ENCODE data around the gene KRTAP10-8.

The KRTAP10-8 gene

DNA sequence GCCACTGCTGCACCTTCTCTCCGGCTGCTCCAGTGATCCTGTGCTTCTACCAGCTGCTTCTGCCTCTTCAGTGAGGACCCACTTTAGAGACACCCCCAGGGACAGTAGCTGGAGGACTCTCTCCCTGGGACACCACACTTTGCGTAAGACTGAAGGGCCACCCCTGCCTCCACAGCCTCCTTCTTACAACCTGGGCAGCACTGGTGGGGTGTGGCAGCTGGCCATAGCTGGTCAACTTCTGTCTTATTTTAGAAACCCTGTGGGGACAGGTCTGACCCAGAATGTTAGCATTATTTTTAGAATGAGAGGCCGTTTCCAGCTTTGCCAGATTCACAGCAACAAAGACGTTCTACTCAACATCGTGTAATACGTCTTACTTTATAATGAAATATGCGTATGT is 13.9 kb downstream of the KRTAP10-8 start:
- H3K36me3 ChIP-seq (ENCODE audit: control insufficient read depth in 2 of 2, insufficient read depth in 1 of 2, low read length in 2 of 2), result no peaks in the 10 kb centered on the region
- ChIA-PET CTCF (interaction anchor here (0.7 kb wide), 1 partner anchor 975 kb away, joined by 3 read pairs; no protein-coding TSS in a partner anchor), POLR2A (no interaction called here)

DNA sequence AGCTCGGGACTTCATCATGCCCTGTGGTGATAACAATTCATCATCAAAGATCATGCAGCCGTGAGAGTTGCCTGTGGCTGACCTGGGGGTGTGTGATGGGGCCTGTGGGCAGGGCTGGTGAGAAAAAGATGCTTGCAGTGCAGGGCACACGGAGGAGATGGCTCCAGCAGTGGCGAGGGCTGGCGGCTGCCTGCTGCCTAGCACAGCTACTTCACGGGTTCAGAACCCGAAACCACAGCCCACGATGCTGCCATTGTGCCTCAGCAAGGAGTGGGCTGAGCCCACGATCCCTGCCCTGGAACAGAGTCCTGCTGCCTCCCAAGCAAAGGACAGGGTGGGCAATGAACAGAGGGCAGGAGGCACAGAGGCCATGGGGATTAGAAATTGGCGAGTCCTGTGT is 14.4 kb downstream of the KRTAP10-8 start:
- H3K27ac ChIP-seq (ENCODE audit: extremely low read depth, low read depth, low read length), result no peak overlapping the region
- ChIA-PET POLR2A (no interaction called here), CTCF (interaction anchor here (0.7 kb wide), 1 partner anchor 974 kb away, joined by 3 read pairs; no protein-coding TSS in a partner anchor)
- H3K9me3 ChIP-seq (ENCODE audit: control insufficient read depth, insufficient read depth, low read depth, low read length), result no peaks in the 10 kb centered on the region
- H3K4me1 ChIP-seq (ENCODE audit: control insufficient read depth, insufficient read depth, low read length), result no peaks in the 10 kb centered on the region
- no peak overlapping the region for H3K4me3 ChIP-seq (ENCODE audit: low read depth, low read length)
- H3K36me3 ChIP-seq (ENCODE audit: control insufficient read depth in 2 of 2, insufficient read depth in 1 of 2, low read length in 2 of 2), result no peaks in the 10 kb centered on the region
- TF ChIP-seq, protein P1, sequence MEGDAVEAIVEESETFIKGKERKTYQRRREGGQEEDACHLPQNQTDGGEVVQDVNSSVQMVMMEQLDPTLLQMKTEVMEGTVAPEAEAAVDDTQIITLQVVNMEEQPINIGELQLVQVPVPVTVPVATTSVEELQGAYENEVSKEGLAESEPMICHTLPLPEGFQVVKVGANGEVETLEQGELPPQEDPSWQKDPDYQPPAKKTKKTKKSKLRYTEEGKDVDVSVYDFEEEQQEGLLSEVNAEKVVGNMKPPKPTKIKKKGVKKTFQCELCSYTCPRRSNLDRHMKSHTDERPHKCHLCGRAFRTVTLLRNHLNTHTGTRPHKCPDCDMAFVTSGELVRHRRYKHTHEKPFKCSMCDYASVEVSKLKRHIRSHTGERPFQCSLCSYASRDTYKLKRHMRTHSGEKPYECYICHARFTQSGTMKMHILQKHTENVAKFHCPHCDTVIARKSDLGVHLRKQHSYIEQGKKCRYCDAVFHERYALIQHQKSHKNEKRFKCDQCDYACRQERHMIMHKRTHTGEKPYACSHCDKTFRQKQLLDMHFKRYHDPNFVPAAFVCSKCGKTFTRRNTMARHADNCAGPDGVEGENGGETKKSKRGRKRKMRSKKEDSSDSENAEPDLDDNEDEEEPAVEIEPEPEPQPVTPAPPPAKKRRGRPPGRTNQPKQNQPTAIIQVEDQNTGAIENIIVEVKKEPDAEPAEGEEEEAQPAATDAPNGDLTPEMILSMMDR (tag by site-specific recombination; IDR thresholded peaks at IDR 0.05), result no peak
- TF ChIP-seq ZNF623 (tag by site-specific recombination; IDR thresholded peaks at IDR 0.05) (no peak), ZNF112 (tag by site-specific recombination; IDR thresholded peaks at IDR 0.05) (no peak), ZNF544 (tag by site-specific recombination; IDR thresholded peaks at IDR 0.05) (no peak), ZBTB1 (tag by site-specific recombination; IDR thresholded peaks at IDR 0.05) (no peak), ZNF521 (tag by site-specific recombination; IDR thresholded peaks at IDR 0.05) (no peak), ZNF558 (tag by site-specific recombination; IDR thresholded peaks at IDR 0.05) (no peak), SP2 (tag by site-specific recombination; IDR thresholded peaks at IDR 0.05) (no peak), GFI1B (tag by site-specific recombination; IDR thresholded peaks at IDR 0.05) (no peak), ZNF791 (tag by site-specific recombination; IDR thresholded peaks at IDR 0.05) (no peak), OSR2 (tag by site-specific recombination; IDR thresholded peaks at IDR 0.05) (no peak)
- TF ChIP-seq, protein P2, sequence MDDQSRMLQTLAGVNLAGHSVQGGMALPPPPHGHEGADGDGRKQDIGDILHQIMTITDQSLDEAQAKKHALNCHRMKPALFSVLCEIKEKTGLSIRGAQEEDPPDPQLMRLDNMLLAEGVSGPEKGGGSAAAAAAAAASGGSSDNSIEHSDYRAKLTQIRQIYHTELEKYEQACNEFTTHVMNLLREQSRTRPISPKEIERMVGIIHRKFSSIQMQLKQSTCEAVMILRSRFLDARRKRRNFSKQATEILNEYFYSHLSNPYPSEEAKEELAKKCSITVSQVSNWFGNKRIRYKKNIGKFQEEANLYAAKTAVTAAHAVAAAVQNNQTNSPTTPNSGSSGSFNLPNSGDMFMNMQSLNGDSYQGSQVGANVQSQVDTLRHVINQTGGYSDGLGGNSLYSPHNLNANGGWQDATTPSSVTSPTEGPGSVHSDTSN (CRISPR knock-in tag; IDR thresholded peaks at IDR 0.05), result no peak
- TF ChIP-seq, protein P3, sequence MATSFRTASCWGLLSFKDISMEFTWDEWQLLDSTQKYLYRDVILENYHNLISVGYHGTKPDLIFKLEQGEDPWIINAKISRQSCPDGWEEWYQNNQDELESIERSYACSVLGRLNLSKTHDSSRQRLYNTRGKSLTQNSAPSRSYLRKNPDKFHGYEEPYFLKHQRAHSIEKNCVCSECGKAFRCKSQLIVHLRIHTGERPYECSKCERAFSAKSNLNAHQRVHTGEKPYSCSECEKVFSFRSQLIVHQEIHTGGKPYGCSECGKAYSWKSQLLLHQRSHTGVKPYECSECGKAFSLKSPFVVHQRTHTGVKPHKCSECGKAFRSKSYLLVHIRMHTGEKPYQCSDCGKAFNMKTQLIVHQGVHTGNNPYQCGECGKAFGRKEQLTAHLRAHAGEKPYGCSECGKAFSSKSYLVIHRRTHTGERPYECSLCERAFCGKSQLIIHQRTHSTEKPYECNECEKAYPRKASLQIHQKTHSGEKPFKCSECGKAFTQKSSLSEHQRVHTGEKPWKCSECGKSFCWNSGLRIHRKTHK (tag by site-specific recombination; IDR thresholded peaks at IDR 0.05), result no peak

More for the DNA sequence above, 13.9 kb downstream of the KRTAP10-8 start:
- Histone ChIP-seq H3K4me1 (ENCODE audit: control insufficient read depth, insufficient read depth, low read length) (no peaks in the 10 kb centered on the region), H3K27ac (ENCODE audit: extremely low read depth, low read depth, low read length) (no peak overlapping the region), H3K4me3 (ENCODE audit: low read depth, low read length) (no peak overlapping the region), H3K9me3 (ENCODE audit: control insufficient read depth, insufficient read depth, low read depth, low read length) (no peaks in the 10 kb centered on the region)
- TF ChIP-seq ZNF184 (tag by site-specific recombination; IDR thresholded peaks at IDR 0.05), result no peak
- TF ChIP-seq, protein P4, sequence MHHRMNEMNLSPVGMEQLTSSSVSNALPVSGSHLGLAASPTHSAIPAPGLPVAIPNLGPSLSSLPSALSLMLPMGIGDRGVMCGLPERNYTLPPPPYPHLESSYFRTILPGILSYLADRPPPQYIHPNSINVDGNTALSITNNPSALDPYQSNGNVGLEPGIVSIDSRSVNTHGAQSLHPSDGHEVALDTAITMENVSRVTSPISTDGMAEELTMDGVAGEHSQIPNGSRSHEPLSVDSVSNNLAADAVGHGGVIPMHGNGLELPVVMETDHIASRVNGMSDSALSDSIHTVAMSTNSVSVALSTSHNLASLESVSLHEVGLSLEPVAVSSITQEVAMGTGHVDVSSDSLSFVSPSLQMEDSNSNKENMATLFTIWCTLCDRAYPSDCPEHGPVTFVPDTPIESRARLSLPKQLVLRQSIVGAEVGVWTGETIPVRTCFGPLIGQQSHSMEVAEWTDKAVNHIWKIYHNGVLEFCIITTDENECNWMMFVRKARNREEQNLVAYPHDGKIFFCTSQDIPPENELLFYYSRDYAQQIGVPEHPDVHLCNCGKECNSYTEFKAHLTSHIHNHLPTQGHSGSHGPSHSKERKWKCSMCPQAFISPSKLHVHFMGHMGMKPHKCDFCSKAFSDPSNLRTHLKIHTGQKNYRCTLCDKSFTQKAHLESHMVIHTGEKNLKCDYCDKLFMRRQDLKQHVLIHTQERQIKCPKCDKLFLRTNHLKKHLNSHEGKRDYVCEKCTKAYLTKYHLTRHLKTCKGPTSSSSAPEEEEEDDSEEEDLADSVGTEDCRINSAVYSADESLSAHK (tag by site-specific recombination; IDR thresholded peaks at IDR 0.05), result no peak
- TF ChIP-seq ZNF664 (tag by site-specific recombination; IDR thresholded peaks at IDR 0.05), result no peak
- no peak for TF ChIP-seq ZNF658 (tag by site-specific recombination; IDR thresholded peaks at IDR 0.05)
- no peak for TF ChIP-seq ZNF24 (tag by site-specific recombination; IDR thresholded peaks at IDR 0.05)
- no peak for TF ChIP-seq ZNF211 (tag by site-specific recombination; IDR thresholded peaks at IDR 0.05; ENCODE audit: low read depth)
- no peak for TF ChIP-seq ZNF239 (tag by site-specific recombination; IDR thresholded peaks at IDR 0.05)
- no peak for TF ChIP-seq ZFP37 (tag by site-specific recombination; IDR thresholded peaks at IDR 0.05)
- TF ChIP-seq ZNF423 (tag by site-specific recombination; IDR thresholded peaks at IDR 0.05), result no peak
- no peak for TF ChIP-seq ZNF529 (tag by site-specific recombination; IDR thresholded peaks at IDR 0.05; ENCODE audit: insufficient replicate concordance)
- no peak for TF ChIP-seq ZNF830 (tag by site-specific recombination; IDR thresholded peaks at IDR 0.05; ENCODE audit: low read depth)
- TF ChIP-seq FEZF1 (tag by site-specific recombination; IDR thresholded peaks at IDR 0.05), result no peak
- TF ChIP-seq ZNF112 (tag by site-specific recombination; IDR thresholded peaks at IDR 0.05), result no peak

All from HEK293 (cell line).